Activated naive CD4-positive, alpha-beta T cell (primary cell): ENCODE results near the gene ACOT13.
A peak's percentile ranks its signal among the peaks of the same experiment; 100 is the strongest.
"Not testable (repeated sequence)": the region's sequence is repeated elsewhere in the genome, so short reads cannot be mapped to it uniquely, and the experiment has no call there.

ENCODE experiments used
- DNase-seq, 4 experiments: peaks; one replicate each; lab custom pipeline; 2025; lab: John Stamatoyannopoulos, UW

Gene ACOT13

GRCh38 chr6:24666641-24667377, at the start of gene ACOT13, which contains the start of gene TDP2:
ACOT13 (plus strand) TSS chr6:24667077; CDS start chr6:24667264, 187 bp downstream.
TDP2 (minus strand) TSS chr6:24666899; CDS start chr6:24666862, 37 bp downstream.
- DNase-seq: peak; percentile 90 to 93 (median 90)

- DNase-seq: no peak
Measured at GRCh38 chr6:24619661-24620060, 47.2 kb upstream of the ACOT13 start.

- no peak for DNase-seq
Measured at GRCh38 chr6:24620637-24621036, 46.2 kb upstream of the ACOT13 start.

GRCh38 chr6:24621626-24622289, 45.1 kb upstream of the ACOT13 start:
- DNase-seq: no peak

GRCh38 chr6:24630856-24631505, 35.9 kb upstream of the ACOT13 start:
- no peak for DNase-seq

- DNase-seq: no peak
Measured at GRCh38 chr6:24631671-24632070, 35.2 kb upstream of the ACOT13 start.

GRCh38 chr6:24632573-24632972, 34.3 kb upstream of the ACOT13 start:
- no peak for DNase-seq

GRCh38 chr6:24636681-24637080, 30.2 kb upstream of the ACOT13 start:
- no peak for DNase-seq

GRCh38 chr6:24640166-24640565, 26.7 kb upstream of the ACOT13 start:
- no peak for DNase-seq

- not testable (repeated sequence) for DNase-seq
Measured at GRCh38 chr6:24640631-24641030, 26.2 kb upstream of the ACOT13 start.

- no peak for DNase-seq
Measured at GRCh38 chr6:24642061-24642460, 24.8 kb upstream of the ACOT13 start.

GRCh38 chr6:24643920-24644319, 23.0 kb upstream of the ACOT13 start:
- DNase-seq: no peak

GRCh38 chr6:24644377-24644776, 22.5 kb upstream of the ACOT13 start:
- DNase-seq: no peak

- DNase-seq: no peak
Measured at GRCh38 chr6:24646771-24647170, 20.1 kb upstream of the ACOT13 start.

GRCh38 chr6:24648276-24648675, 18.6 kb upstream of the ACOT13 start:
- DNase-seq: no peak

GRCh38 chr6:24649691-24650090, 17.2 kb upstream of the ACOT13 start:
- DNase-seq: no peak

GRCh38 chr6:24650365-24650764, 16.5 kb upstream of the ACOT13 start:
- no peak for DNase-seq

- DNase-seq: no peak
Measured at GRCh38 chr6:24655215-24655614, 11.7 kb upstream of the ACOT13 start.

GRCh38 chr6:24658573-24659560, 8.0 kb upstream of the ACOT13 start:
- DNase-seq: no peak

GRCh38 chr6:24659561-24659960, 7.3 kb upstream of the ACOT13 start:
- DNase-seq: no peak

GRCh38 chr6:24660105-24660504, 6.8 kb upstream of the ACOT13 start:
- DNase-seq: no peak

GRCh38 chr6:24661759-24662158, 5.1 kb upstream of the ACOT13 start:
- not testable (repeated sequence) for DNase-seq
